ENCODE measurements around the gene EIPR1.

DNA sequence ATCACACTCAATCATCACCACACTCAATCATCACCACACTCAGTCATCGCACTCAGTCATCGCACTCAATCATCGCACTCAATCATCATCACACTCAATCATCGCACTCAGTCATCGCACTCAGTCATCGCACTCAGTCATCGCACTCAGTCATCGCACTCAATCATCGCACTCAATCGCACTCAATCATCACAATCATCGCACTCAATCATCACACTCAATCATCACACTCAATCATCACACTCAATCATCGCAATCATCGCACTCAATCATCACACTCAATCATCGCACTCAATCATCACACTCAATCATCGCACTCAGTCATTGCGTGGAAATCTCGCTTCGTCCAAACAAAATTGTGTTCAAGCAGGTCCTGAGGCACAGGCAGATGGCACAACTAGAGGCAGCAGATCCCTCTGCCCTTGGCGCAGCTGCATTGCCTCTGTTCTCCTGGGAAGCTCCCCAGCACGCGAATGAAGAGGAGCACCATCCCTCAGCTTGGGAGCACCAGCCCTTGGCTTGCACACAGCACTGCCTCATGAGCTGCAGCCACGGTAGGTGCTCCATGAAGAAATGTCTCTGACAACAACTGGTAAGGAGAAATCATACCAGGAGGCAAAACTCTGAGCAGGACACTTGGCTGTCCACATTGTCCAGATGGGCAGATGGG is 108.1 kb downstream of the EIPR1 start:
- TF ChIP-seq, protein P1, sequence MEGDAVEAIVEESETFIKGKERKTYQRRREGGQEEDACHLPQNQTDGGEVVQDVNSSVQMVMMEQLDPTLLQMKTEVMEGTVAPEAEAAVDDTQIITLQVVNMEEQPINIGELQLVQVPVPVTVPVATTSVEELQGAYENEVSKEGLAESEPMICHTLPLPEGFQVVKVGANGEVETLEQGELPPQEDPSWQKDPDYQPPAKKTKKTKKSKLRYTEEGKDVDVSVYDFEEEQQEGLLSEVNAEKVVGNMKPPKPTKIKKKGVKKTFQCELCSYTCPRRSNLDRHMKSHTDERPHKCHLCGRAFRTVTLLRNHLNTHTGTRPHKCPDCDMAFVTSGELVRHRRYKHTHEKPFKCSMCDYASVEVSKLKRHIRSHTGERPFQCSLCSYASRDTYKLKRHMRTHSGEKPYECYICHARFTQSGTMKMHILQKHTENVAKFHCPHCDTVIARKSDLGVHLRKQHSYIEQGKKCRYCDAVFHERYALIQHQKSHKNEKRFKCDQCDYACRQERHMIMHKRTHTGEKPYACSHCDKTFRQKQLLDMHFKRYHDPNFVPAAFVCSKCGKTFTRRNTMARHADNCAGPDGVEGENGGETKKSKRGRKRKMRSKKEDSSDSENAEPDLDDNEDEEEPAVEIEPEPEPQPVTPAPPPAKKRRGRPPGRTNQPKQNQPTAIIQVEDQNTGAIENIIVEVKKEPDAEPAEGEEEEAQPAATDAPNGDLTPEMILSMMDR (IDR thresholded peaks at IDR 0.05), result no peak
- no peak for TF ChIP-seq POLR2A (IDR thresholded peaks at IDR 0.05)
- TF ChIP-seq EP300 (IDR thresholded peaks at IDR 0.05), result no peak

All from ovary (tissue), 3 donors.